LoVo (cell line): ENCODE results near the gene GPBP1.
"Not testable (repeated sequence)": the region's sequence is repeated elsewhere in the genome, so short reads cannot be mapped to it uniquely, and the experiment has no call there.

Experiments used
- DNase-seq: peaks from one replicate; pipeline ENCODE4 v3.0.0-alpha.2; 2016; ENCODE audit warnings: low spot score

The GPBP1 gene

DNA sequence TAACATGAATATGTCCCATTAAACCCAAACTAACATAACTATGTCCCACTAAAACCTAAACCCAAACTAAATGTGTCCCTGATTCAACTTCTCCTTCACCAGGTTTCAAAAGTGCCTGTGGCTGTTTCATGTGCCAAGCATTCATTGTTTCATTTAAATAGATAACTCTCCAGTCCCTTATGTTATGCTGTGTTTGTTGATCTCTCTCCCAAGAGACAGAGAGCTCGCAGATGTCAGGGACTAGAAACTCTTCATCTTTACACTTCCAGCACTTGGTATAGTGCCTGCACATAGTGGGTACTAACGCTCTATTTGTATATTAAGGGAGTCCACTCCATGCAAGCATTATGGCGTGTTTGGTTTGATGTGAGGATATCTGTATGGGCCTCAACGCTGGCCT is 118.0 kb downstream of the GPBP1 start:
- no peak for DNase-seq

DNA sequence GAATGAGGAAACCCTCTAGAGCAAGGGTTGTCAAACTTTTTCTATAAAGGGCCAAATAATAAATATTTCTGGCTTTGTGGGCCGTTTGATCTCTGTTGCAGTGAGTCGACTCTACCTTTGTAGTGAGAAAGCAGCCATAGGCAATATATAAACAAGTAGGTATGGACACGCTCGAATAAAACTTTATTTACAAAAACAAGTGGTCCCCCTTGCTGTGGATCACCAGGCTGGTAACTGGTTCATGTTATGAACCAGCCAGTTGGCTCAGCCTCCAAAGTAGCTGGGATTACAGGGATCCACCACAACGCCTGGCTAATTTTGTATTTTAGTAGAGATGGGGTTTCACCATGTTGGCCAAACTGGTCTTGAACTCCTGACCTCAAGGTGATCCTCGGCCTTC is 118.5 kb downstream of the GPBP1 start:
- no peak for DNase-seq

DNA sequence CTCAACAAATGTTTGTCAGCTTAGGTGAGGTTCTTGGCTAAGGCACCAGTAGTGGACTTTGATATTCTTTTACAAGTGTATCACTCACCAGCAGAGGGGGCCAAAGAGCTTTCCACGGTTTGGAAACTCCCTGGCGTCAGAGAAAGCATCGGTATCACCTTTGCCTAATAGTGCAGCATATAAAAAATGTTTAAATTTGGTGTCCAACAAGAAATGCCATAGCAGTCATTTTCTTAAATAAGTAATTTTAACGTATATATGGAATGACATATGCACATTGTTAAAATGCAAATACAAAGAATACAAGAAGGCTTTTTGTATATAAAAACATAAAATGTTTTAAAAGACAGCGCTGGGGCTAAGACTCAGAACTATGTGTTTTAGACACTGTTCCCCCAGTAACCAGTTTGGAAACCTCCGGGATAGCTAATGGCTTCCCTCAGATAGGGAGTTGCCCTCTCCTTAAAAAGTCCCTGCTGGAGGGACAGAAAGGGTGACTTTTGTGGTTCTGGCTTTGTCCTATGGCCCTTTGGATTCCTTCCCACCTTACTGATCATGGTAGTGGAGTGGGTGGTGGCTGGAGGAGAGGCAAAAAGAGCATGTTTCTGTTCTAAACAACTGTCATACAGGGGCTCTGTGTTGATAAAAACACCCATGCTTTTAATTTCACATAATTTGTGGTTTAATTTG is 124.6 kb downstream of the GPBP1 start:
- peak; percentile 96 for DNase-seq

DNA sequence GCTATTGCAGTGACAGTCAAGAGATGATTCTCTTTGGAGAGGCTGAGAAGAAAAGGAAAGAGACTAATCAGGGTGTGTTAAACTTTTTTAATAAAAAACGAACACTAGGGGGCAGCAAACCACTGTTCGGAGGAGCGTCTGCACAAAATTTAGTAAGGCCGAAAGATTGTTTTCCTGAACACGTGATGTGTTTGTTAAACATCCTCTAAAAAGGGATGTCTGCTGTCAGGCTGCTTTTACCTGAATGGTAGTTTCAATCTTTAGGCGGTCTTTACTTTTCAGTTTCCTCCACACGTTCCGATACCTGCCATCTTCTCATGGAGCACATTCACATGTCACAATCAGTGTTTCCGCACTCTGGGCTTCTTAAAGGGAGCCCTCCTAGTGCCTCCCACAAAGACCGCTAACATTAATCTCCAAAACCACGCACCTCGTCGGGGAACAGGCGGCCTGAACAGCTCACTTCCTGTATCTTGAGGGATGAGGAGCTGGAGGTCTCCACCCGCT is 125.2 kb downstream of the GPBP1 start:
- DNase-seq = peak; percentile 81

DNA sequence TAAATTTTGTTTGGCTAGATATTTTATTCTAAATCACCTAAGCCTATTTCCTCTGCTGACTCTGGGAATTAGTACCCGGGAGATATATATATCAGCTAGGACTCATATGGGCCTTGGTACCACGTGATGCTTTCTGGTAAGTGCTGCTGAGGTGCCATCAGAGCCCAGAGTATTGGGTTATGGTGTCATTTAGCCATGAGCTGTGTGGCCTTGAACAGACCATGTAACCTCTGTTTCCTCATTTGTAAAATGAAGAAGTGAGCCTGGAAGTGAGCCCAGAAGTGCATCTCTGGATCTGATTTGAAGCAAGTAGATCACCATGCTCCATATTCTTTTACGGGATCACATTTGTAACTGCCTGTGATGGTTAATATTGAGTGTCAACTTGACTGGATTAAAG is 126.1 kb downstream of the GPBP1 start:
- DNase-seq = no peak

DNA sequence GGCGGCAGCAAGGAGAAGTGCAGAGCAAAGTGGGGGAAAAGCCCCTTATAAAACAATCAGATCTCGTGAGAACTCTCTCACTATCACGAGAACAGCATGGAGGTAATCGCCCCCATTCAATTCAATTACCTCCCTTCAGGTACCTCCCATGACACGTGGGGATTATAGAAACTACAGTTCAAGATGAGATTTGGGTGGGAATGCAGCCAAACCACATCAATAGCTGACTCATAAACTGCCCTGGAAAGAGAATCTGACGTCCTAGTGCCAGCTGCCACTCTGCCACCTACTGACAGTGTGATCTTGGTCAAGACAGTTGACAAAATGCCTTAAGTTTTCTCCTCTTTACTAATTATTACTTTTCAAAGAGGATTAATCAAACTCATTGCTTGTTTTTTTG is 128.3 kb downstream of the GPBP1 start:
- peak; percentile 89 for DNase-seq

DNA sequence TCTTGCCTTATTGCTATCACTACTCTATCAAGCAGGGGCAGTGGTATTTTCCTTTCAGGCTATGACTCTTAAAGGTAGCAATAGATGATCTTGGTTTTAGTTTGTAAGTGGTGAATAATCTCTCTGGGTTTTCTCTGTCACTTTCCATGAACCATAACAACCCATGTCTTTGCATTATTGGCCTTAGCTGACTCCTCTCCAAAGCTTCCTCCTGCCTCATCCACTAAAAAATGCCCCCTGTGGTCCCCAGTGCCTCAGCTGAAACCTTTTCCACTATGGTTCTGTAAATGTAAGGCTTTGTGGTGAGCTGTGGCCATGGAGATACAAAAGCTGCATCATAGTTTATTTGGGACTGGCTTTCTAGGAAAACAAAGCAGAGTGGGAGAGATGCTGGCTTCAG is 128.8 kb downstream of the GPBP1 start:
- DNase-seq = no peak

DNA sequence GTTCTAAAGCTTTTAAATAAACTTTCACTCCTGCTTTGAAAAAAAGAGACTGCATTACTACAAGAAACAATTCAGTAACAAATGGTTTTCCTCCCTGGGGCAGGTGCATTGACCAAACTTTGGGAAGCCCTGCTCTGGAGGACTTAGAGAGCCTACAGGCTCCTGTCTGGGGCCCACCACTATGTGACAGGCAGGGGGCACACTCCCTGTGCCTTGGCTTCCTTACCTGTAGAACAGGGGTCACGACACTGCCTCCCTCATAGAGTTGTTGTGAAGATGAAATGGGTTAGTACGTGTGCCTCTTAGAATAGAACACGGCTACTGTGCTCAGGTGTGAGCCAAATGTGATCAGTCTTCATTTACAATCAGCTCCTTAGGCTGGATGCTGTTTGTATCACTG is 130.1 kb downstream of the GPBP1 start:
- DNase-seq = no peak

DNA sequence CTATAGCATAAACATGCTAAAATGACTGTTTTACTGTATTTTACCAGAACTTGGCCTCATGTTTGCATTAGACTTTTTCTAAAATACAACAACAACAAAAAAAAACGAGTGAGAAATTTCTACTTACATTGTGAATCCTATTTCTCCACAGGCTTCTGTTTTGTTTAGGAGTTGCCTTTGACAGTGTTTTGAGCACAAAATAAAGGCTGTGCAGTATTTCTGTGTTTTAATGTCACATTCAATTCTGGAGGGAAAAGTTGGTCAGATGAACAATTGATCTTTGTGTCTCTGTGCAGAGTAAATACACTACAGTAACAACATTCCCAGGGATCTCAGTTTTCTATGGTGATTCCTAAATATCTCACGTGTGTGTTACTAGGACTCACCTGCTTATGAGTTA is 131.1 kb downstream of the GPBP1 start:
- no peak for DNase-seq

DNA sequence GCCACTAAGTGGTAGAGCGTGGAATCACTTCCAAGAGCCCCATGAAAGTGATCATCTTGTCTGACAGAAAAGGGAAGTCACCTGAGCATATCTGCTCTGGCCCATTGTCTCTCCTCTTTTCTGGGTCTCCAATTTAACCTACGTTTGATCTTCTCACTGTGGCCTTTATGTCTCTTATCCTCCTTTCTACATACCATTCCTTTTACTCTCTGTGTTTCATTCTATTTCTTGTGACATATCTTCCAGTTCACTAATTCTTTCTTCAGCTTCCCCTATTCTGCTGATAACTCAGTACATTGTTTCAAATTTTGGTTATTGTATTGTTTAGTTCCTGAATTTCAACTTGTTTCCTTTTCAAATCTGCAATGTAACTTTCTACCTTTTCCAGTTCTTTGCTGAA is 132.5 kb downstream of the GPBP1 start:
- no peak for DNase-seq

DNA sequence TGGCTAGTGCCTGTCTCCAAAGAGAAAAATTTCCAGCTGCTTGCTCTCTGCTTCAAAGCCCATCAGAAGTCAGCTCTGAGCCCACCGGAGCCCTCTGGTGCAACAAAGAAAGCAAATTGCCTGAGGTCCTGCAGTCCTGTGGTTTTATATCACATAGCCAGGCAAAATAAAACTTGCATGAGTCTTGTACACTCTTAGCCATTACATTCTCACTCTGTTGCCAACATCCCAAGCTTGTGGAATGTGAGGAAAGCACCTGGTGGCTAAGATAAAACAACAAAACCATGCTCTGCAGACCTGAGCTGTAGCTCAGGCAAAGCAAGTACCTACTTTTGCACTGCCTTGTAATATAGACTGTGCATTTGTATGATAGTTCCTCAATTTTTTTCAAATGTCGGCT is 133.7 kb downstream of the GPBP1 start:
- DNase-seq = no peak

DNA sequence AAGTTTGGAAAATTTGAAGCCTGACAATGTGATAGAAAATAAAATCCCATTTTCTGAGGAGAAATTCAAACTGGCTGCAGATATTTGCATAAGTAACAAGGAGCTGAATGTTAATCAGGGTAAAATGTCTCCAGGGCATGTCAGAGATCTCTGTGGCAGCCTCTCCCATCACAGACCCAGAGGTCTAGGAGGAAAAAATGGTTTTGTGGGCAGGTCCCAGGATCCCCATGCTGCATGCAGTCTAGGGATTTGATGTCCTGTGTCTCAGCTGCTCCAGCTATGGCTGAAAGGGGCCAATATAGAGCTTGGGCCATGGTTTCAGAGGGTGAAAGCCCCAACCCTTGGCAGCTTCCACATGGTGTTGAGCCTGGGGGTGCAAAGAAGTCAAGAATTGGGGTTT is 135.2 kb downstream of the GPBP1 start:
- DNase-seq = not testable (repeated sequence)

DNA sequence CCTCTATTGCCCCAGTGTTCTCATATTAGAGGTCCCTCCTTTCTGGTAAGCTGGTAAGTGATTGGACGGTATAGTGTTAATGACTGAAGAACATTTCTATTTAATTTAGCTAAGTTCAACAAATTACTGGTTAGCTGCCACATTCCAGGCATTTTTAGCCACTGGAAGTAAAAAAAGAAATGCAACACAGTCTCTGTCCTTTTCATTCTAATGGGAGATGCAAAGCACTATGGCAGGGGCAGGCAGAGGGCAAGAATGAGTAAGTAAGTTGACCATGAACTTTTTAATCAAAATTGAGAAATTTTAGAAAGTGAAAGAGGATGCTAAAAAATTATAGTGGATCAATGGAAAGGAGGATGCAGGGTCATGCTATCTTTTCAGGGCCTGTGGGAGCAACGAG is 137.4 kb downstream of the GPBP1 start:
- DNase-seq = no peak

DNA sequence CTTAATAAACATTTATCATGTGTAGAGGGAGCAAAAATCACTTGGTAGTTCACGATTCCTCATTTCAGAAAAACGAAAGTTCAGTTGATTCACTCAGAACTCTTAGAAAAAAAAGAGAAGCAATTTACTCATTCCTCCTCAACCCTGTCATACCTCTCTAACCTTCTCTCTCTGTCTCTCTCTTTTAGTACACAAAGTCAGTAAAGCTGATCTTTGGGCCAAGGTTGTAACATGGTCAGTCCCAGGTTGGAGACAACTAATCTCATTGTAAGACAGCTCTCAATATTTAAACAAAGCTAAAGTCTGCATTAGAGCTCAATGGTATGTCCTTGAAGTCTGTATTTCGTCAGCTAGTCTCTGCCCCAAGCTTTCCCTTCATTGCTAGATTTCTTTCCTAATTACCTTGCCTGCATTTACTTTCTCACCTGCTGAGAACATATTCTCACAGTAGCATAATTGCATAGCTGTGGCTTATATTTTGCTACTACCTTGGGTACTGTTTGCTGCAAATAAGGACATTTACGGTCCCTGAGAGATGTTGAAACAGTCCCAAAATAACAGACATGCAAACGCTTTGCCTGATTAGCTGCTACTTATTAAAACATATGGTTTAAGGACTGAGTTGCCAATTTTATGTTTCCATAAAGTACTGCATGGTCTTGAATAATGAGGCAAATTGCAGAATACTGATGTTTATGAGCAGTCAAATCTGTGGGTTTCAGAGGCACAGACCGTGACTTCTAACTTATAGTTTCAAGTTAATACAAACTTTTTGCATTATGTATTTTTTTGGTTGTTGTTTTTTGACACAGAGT is 138.3 kb downstream of the GPBP1 start:
- DNase-seq = no peak

DNA sequence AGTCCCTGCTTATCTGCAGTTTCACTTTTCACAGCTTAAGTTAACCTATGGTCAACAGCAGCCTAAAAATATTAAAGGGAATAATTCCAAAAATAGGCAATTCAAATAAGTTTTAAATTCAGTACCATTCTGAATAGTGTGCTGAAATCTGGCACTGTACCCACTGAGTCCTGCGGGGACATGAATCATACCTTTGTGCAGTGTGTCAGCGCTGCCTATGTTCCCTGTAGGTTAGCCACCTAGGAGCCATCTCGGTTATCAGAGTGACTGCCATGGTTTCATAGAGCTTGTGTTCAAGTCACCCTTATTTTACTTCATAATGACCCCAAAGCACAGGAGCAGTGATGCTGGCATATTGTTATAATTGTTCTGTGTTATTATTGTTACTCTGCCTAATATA is 139.9 kb downstream of the GPBP1 start:
- no peak for DNase-seq
